DMS 273 (cell line): ENCODE data around the gene FHIP1A.
"Not testable (repeated sequence)": the region's sequence is repeated elsewhere in the genome, so short reads cannot be mapped to it uniquely, and the experiment has no call there.

Experiments
- DNase-seq: peaks from one replicate; lab custom pipeline; 2025; ENCODE audit not compliant: unreplicated experiment; lab: John Stamatoyannopoulos, UW

FHIP1A gene

GRCh38 chr4:151408630-151409469 is at the start of gene FHIP1A:
Gene FHIP1A (plus strand): TSS chr4:151409176. CDS start chr4:151566260, 157,084 bp downstream.
- peak; percentile 92 for DNase-seq

- DNase-seq = no peak
Measured at GRCh38 chr4:151359576-151359975, 49.4 kb upstream of the FHIP1A start.

GRCh38 chr4:151361126-151361525 is 47.9 kb upstream of the FHIP1A start:
- DNase-seq = no peak

GRCh38 chr4:151361966-151362365 is 47.0 kb upstream of the FHIP1A start:
- DNase-seq = no peak

- peak; percentile 87 for DNase-seq
Measured at GRCh38 chr4:151362404-151363164, 46.4 kb upstream of the FHIP1A start.

- no peak for DNase-seq
Measured at GRCh38 chr4:151376540-151376939, 32.4 kb upstream of the FHIP1A start.

- no peak for DNase-seq
Measured at GRCh38 chr4:151389311-151389710, 19.7 kb upstream of the FHIP1A start.

- DNase-seq = not testable (repeated sequence)
Measured at GRCh38 chr4:151389799-151390198, 19.2 kb upstream of the FHIP1A start.

- no peak for DNase-seq
Measured at GRCh38 chr4:151395873-151396272, 13.1 kb upstream of the FHIP1A start.

GRCh38 chr4:151400343-151400742 is 8.6 kb upstream of the FHIP1A start:
- DNase-seq = no peak

- no peak for DNase-seq
Measured at GRCh38 chr4:151401739-151402138, 7.2 kb upstream of the FHIP1A start.

- no peak for DNase-seq
Measured at GRCh38 chr4:151402145-151402865, 6.7 kb upstream of the FHIP1A start.

GRCh38 chr4:151403656-151404055 is 5.3 kb upstream of the FHIP1A start:
- DNase-seq = no peak

- not testable (repeated sequence) for DNase-seq
Measured at GRCh38 chr4:151404802-151405201, 4.2 kb upstream of the FHIP1A start.

GRCh38 chr4:151407018-151407417 is 2.0 kb upstream of the FHIP1A start:
- DNase-seq = no peak

GRCh38 chr4:151407466-151408379 is 1.3 kb upstream of the FHIP1A start:
- no peak for DNase-seq

- no peak for DNase-seq
Measured at GRCh38 chr4:151408380-151408629, 671 bp upstream of the FHIP1A start.

- peak; percentile 57 for DNase-seq
Measured at GRCh38 chr4:151409470-151410313, 716 bp downstream of the FHIP1A start.

- no peak for DNase-seq
Measured at GRCh38 chr4:151415978-151416377, 7.0 kb downstream of the FHIP1A start.

GRCh38 chr4:151417164-151417571 is 8.2 kb downstream of the FHIP1A start:
- peak; percentile 12 for DNase-seq
